GM12801 (cell line): Measurements from ENCODE around the gene ZNF200.

ENCODE experiments used
- CTCF ChIP-seq: IDR thresholded peaks from one replicate; pipeline ENCODE4 v1.5.1; 2011; ENCODE audit warnings: control low read depth; ENCODE audit not compliant: insufficient read length; ENCODE audit errors: extremely low read depth

ZNF200 gene

GRCh38 chr16:3256866-3257465, 22.0 kb upstream of the ZNF200 start:
- no peak for TF ChIP-seq CTCF

GRCh38 chr16:3256146-3256865, 21.3 kb upstream of the ZNF200 start, which contains the start of gene MEFV:
MEFV (minus strand) TSS chr16:3256633; CDS start chr16:3256587, 46 bp downstream.
- no peak for TF ChIP-seq CTCF

GRCh38 chr16:3254309-3254708, 19.4 kb upstream of the ZNF200 start:
- no peak for TF ChIP-seq CTCF

GRCh38 chr16:3252967-3253366, 18.0 kb upstream of the ZNF200 start:
- TF ChIP-seq CTCF, result no peak

- no peak for TF ChIP-seq CTCF
Measured at GRCh38 chr16:3249451-3249850, 14.5 kb upstream of the ZNF200 start.

GRCh38 chr16:3249020-3249419, 14.1 kb upstream of the ZNF200 start:
- TF ChIP-seq CTCF, result no peak

GRCh38 chr16:3248596-3248995, 13.6 kb upstream of the ZNF200 start:
- no peak for TF ChIP-seq CTCF
